Psoas muscle (tissue), 8 donors: ENCODE data around the gene ACER3. TPM values are rescaled to one million over a fixed set of nuclear protein-coding genes. Genes with fewer than 3 reads are reported as not detected.

Source experiments
- ATAC-seq, 4 donors: fragments of 200-7000 bp; cut with Tn5 transposase; one replicate each; pipeline ENCODE4 v1.9.1; 2020; ENCODE audit warnings: moderate library complexity in 3 of 4, mild to moderate bottlenecking in 2 of 4
- DNase-seq, 2 donors: peaks; one replicate each; pipeline ENCODE4 v3.0.0-alpha.2; 2020
- H3K27ac ChIP-seq: fragments of 200-600 bp; one replicate; pipeline ENCODE4 v1.8.0; 2022
- H3K27me3 ChIP-seq, 3 donors: fragments of 200-600 bp in 1 of 3; one replicate each; pipeline versions ENCODE4 v1.6.1 to v1.8.0; 2013 to 2022; ENCODE audit warnings: low read length in 2 of 3, mild to moderate bottlenecking in 2 of 3, moderate library complexity in 1 of 3; ENCODE audit not compliant: insufficient read depth in 3 of 3
- H3K36me3 ChIP-seq, 2 donors: fragments of 200-600 bp in 1 of 2; one replicate each; pipeline versions ENCODE4 v1.6.1 to v1.8.0; 2013 to 2022; ENCODE audit warnings: low read depth in 1 of 2, mild to moderate bottlenecking in 1 of 2, moderate library complexity in 1 of 2; ENCODE audit not compliant: insufficient read depth in 1 of 2
- H3K4me1 ChIP-seq: fragments of 200-600 bp; one replicate; pipeline ENCODE4 v1.8.0; 2022
- H3K4me3 ChIP-seq: fragments of 200-600 bp; one replicate; pipeline ENCODE4 v1.8.0; 2022; ENCODE audit warnings: mild to moderate bottlenecking
- H3K9me3 ChIP-seq: fragments of 200-600 bp; one replicate; pipeline ENCODE4 v1.8.0; 2022
- WGBS, 3 donors: extraction: QIAGEN DNeasy Blood & Tissue Kit; methylation state at CpG; one replicate each; pipeline versions ENCODE4 v1.1.6 to v1.1.7; 2013; 5-methylcytosine and 5-hydroxymethylcytosine counted together
- intact Hi-C, 2 donors: fragments of 100-400 bp; cut with DNase I; formaldehyde crosslinking; loops; one replicate each; pipeline versions ENCODE4 v1.11.0 to v1.14.2; 2022
- polyA plus RNA-seq, 3 donors: library from polyadenylated mRNA; stranded (reverse); fragments of 200-250 nt; gene quantifications; one replicate each; pipeline ENCODE4 v1.2.3, GENCODE V29; 2013
- total RNA-seq, 4 donors: library from RNA; stranded (reverse); fragmentation: NEBNext Ultra II Directional in 2 of 4; extraction: Animal tissue kit (Norgen Biotek cat#: 25700) in 2 of 4; gene quantifications; one replicate each; pipeline versions ENCODE4 v1.2.1 to v1.2.4, GENCODE V29; 2021 to 2023
- TF ChIP-seq, protein P1 (sequence below): fragments of 200-600 bp; IDR thresholded peaks from one replicate; pipeline ENCODE4 v1.8.0; 2022; ENCODE audit warnings: antibody characterized with exemption
- donor health status: healthy with polysubstance abuse.
- donor health status: DM: no; HTN: no; CAD: no; lungs with moderate emphysema.
- donor health status: Bipolar disorder and iron deficiency.
- donor health status: healthy.
- donor health status: DM: yes; HTN: yes; CAD: no.
- donor health status: DM: no; HTN: no; CAD: no.
- donor health status: DM: no; HTN: no; CAD: no.
- donor health status: DM: yes; HTN: yes; CAD: no.

Gene ACER3
- total and polyA plus RNA-seq, 7 donors, result 0.76 to 6.3 (median 3.4) TPM

DNA sequence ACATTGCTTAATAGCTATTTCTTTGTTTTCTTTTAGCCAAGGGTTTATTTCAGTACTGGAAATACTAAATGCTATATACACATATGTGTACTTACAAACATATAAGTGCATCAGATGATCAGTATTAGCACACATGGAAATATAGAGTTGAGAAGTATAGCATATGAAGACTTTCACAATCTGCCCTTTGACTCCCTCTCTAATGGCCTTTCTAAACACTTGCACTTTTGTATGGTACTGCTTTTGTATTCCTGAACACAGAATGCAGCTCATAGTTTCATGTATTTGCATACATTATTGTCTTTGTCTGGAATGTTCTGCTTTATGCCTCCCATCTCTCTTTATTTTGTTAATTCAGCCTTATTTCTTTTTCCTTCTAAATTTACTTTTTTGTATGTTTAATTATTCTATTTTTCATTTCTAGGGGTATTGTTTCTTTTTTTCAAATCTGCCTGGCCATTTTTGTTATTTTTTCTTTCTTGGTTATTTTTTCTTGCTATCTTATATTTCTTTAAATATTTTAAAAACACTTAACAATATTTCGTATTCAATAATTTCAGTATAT, 28.8 kb downstream of the ACER3 start:
- WGBS, 3 donors, result 94 to 98% (median 98%) methylated on average over 1 of the region's 1 CpG
- Histone ChIP-seq H3K9me3 (no peaks in the 10 kb centered on the region), H3K27me3 (no peaks in the 10 kb centered on the region), H3K4me1 (no peaks in the 10 kb centered on the region), H3K27ac (no peak overlapping the region), H3K4me3 (no peak overlapping the region), H3K36me3 (no peaks in the 10 kb centered on the region)
- intact Hi-C loops, result no loop called here
- DNase-seq, result no peak
- ATAC-seq, result no peak
- TF ChIP-seq, protein P1, sequence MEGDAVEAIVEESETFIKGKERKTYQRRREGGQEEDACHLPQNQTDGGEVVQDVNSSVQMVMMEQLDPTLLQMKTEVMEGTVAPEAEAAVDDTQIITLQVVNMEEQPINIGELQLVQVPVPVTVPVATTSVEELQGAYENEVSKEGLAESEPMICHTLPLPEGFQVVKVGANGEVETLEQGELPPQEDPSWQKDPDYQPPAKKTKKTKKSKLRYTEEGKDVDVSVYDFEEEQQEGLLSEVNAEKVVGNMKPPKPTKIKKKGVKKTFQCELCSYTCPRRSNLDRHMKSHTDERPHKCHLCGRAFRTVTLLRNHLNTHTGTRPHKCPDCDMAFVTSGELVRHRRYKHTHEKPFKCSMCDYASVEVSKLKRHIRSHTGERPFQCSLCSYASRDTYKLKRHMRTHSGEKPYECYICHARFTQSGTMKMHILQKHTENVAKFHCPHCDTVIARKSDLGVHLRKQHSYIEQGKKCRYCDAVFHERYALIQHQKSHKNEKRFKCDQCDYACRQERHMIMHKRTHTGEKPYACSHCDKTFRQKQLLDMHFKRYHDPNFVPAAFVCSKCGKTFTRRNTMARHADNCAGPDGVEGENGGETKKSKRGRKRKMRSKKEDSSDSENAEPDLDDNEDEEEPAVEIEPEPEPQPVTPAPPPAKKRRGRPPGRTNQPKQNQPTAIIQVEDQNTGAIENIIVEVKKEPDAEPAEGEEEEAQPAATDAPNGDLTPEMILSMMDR, result no peak

DNA sequence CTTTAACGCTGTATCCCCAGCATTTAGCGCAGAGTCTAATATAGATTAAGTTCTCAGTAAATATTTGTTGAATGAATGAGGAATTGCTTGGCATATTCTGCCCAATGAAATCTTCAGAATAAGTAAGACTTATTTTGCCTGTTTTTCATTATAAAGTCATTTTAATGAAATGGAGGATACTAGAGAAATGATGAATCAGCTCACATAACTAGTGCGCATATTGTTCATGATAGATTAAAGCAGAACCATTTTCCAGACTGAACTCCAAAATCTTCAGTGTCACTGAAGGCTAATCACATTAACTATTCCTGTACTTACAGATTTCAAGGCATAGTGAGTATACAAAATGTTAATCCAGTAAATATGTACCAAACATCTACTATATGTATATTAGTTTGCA, 29.6 kb downstream of the ACER3 start:
- DNase-seq (no peak), ATAC-seq (no peak)
- H3K9me3 ChIP-seq, result no peaks in the 10 kb centered on the region
- no peak overlapping the region for H3K4me3 ChIP-seq
- H3K27me3 ChIP-seq, result no peaks in the 10 kb centered on the region
- H3K4me1 ChIP-seq, result no peaks in the 10 kb centered on the region
- 85 to 99% (median 99%) methylated on average over 3 of the region's 3 CpGs for WGBS, 3 donors
- TF ChIP-seq, protein P1, result no peak
- intact Hi-C loops, result no loop called here
- H3K27ac ChIP-seq, result no peak overlapping the region
- no peaks in the 10 kb centered on the region for H3K36me3 ChIP-seq

DNA sequence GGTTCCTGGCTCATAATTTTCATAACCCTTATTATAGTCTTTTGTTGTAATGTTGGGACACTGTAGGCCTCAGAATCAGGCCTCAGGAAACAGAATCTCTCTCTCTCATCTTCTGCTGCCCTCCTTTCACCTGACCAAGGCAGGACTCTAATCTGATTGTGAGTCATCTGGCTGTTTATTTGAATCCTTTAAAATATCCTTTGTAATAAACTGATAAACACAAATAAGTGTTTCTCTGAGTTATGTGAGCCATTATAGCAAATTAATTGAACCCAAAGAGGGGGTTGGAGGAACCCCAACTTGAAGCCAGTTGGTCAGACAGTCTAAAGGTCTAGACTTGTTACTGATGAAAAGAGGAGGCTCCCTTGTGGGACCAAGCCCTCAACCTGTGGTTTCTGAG, 30.6 kb downstream of the ACER3 start:
- TF ChIP-seq, protein P1, result no peak
- no peak for DNase-seq
- Histone ChIP-seq H3K27me3 (no peaks in the 10 kb centered on the region), H3K27ac (no peak overlapping the region), H3K4me3 (no peak overlapping the region), H3K9me3 (no peaks in the 10 kb centered on the region), H3K4me1 (no peaks in the 10 kb centered on the region), H3K36me3 (no peaks in the 10 kb centered on the region)
- intact Hi-C loops, result no loop called here
- no peak for ATAC-seq

DNA sequence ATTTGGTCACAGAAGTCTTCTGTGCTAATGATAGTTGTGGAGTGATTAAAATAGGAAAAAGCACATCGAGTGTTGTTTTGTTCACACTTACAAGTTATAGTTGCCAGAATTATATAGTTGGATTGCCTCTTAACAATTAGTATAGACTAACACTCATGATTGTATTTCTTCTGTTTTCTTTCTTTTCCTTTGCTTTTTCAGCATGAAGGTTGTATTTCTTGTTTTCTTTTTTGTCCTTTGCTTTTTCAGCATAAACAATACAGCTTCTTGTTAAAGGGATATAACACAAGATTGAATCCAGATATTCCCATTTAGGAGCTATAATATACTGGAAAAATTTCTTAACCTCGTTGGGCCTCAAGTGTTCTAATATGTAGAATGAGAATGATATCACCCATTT, 31.1 kb downstream of the ACER3 start:
- no peak overlapping the region for H3K4me3 ChIP-seq
- no peak for ATAC-seq
- intact Hi-C loops, result no loop called here
- 75 to 80% (median 79%) methylated on average over 2 of the region's 2 CpGs for WGBS, 3 donors
- H3K27me3 ChIP-seq, result no peaks in the 10 kb centered on the region
- TF ChIP-seq, protein P1, result no peak
- DNase-seq, result no peak
- no peaks in the 10 kb centered on the region for H3K9me3 ChIP-seq
- H3K36me3 ChIP-seq, result no peaks in the 10 kb centered on the region
- no peaks in the 10 kb centered on the region for H3K4me1 ChIP-seq
- H3K27ac ChIP-seq, result no peak overlapping the region

DNA sequence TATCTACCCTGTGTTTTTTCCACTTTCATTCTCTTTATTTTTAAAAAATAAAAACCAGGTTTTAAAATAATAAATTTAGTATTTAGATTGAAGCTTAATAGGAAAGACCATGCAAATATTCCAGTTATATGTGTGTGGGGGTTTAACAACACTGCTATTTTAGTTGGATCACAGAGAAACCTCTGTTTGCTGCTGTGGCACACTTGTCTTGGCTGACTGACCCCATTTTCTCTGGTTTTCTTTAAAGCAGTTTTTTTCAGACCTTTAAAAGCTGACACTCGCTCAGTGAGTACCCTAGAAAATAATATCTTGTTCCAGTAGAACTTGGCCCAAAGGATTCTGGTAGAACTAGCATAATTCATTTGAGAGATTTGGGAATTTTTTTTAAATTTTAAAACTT, 31.6 kb downstream of the ACER3 start:
- TF ChIP-seq, protein P1, result no peak

More for the DNA sequence above, 31.6 kb downstream of the ACER3 start:
- Histone ChIP-seq H3K27me3 (no peaks in the 10 kb centered on the region), H3K4me3 (no peak overlapping the region), H3K36me3 (no peaks in the 10 kb centered on the region), H3K9me3 (no peaks in the 10 kb centered on the region), H3K4me1 (no peaks in the 10 kb centered on the region), H3K27ac (no peak overlapping the region)
- DNase-seq (no peak), ATAC-seq (no peak)
- WGBS, 3 donors, result 67 to 84% (median 77%) methylated on average over 1 of the region's 1 CpG
- intact Hi-C loops, result no loop called here
